IMR-90 (cell line): Measurements from ENCODE around the gene KCNK5. TPM values are rescaled to one million over a fixed set of nuclear protein-coding genes. Genes with fewer than 3 reads are reported as not detected.

Source experiments
- ATAC-seq: fragments of 200-7000 bp; cut with Tn5 transposase; 2 replicates; pipeline ENCODE4 v1.9.1; 2020; ENCODE audit warnings: low read depth, mild to moderate bottlenecking, moderate library complexity
- BruUV-seq: library from RNA; stranded (reverse); fragments of 400-500 nt; replicated peaks from 2 replicates; lab custom pipeline; 2021; lab: Mats Ljungman, UMichigan
- CTCF ChIA-PET: fragments of 300-600 bp; formaldehyde crosslinking; extraction: SDS; loops from one replicate; lab custom pipeline; 2021; ENCODE audit warnings: antibody characterized with exemption; lab: Yijun Ruan, JAX
- POLR2A ChIA-PET: fragments of 300-600 bp; sonication (Branson Sonifier 250); formaldehyde crosslinking; loops from one replicate; lab custom pipeline; 2022; ENCODE audit warnings: antibody characterized with exemption; ENCODE audit not compliant: unreplicated experiment; lab: Charles Lee
- DNase-seq: peaks from one replicate; pipeline ENCODE4 v3.0.0; 2013
- H2AFZ ChIP-seq: replicated peaks from 2 replicates; pipeline ENCODE3; 2013; ENCODE audit warnings: low read length, mild to moderate bottlenecking; ENCODE audit not compliant: poor library complexity
- H2AK5ac ChIP-seq: 2 replicates; pipeline ENCODE4 v1.6.1; 2013; ENCODE audit warnings: low read depth, low read length, inconsistent platforms
- H2AK9ac ChIP-seq: replicated peaks from 2 replicates; pipeline ENCODE3; 2013; ENCODE audit warnings: mild to moderate bottlenecking, low read depth, low read length, moderate library complexity; ENCODE audit not compliant: poor library complexity
- H2BK120ac ChIP-seq: 2 replicates; pipeline ENCODE4 v1.6.1; 2013; ENCODE audit warnings: low read depth, low read length, inconsistent platforms
- H2BK15ac ChIP-seq: 3 replicates; pipeline ENCODE4 v1.6.1; 2013; ENCODE audit warnings: low read depth, low read length, inconsistent platforms
- H2BK20ac ChIP-seq: 2 replicates; pipeline ENCODE4 v1.6.1; 2013; ENCODE audit warnings: low read depth, mild to moderate bottlenecking, inconsistent platforms, low read length, moderate library complexity
- H2BK5ac ChIP-seq: 2 replicates; pipeline ENCODE4 v1.6.1; 2013; ENCODE audit warnings: mild to moderate bottlenecking, low read depth, low read length, inconsistent platforms; ENCODE audit not compliant: poor library complexity, severe bottlenecking
- H3K14ac ChIP-seq: replicated peaks from 2 replicates; pipeline ENCODE4 v1.6.1; 2013; ENCODE audit warnings: low read depth, low read length, inconsistent platforms
- H3K18ac ChIP-seq: 2 replicates; pipeline ENCODE4 v1.6.1; 2013; ENCODE audit warnings: low read depth, low read length, control low read depth
- H3K23ac ChIP-seq: 2 replicates; pipeline ENCODE4 v1.6.1; 2013; ENCODE audit warnings: low read depth, low read length, inconsistent platforms
- H3K27ac ChIP-seq: 2 replicates; pipeline ENCODE4 v1.5.1; 2013; ENCODE audit warnings: mild to moderate bottlenecking, control low read depth, low read length; ENCODE audit not compliant: insufficient read depth
- H3K27me3 ChIP-seq: 2 replicates; pipeline ENCODE4 v1.6.1; 2013; ENCODE audit warnings: low read length; ENCODE audit not compliant: control insufficient read depth, insufficient read depth
- H3K36me3 ChIP-seq: 2 replicates; pipeline ENCODE4 v1.6.1; 2013; ENCODE audit warnings: low read length, mixed read lengths; ENCODE audit not compliant: control insufficient read depth, insufficient read depth
- H3K4ac ChIP-seq: 2 replicates; pipeline ENCODE4 v1.6.1; 2013; ENCODE audit warnings: low read depth, low read length, inconsistent platforms
- H3K4me1 ChIP-seq: 2 replicates; pipeline ENCODE4 v1.6.1; 2013; ENCODE audit warnings: low read length, mixed read lengths; ENCODE audit not compliant: control insufficient read depth, insufficient read depth
- H3K4me2 ChIP-seq: 2 replicates; pipeline ENCODE4 v1.6.1; 2013; ENCODE audit warnings: low read depth, mild to moderate bottlenecking, control low read depth, low read length, moderate library complexity
- H3K4me3 ChIP-seq: 2 replicates; pipeline ENCODE4 v1.5.1; 2013; ENCODE audit warnings: low read depth, mild to moderate bottlenecking, control low read depth, low read length, moderate library complexity; ENCODE audit not compliant: insufficient read depth
- H3K56ac ChIP-seq: 2 replicates; pipeline ENCODE4 v1.6.1; 2013; ENCODE audit warnings: low read length, inconsistent platforms; ENCODE audit not compliant: insufficient read depth; ENCODE audit errors: extremely low read depth
- H3K79me1 ChIP-seq, 2 experiments: 2 replicates each; pipeline ENCODE4 v1.6.1; 2013; ENCODE audit warnings: low read length in 2 of 2, inconsistent platforms in 1 of 2, low read depth in 1 of 2
- H3K9ac ChIP-seq: 2 replicates; pipeline ENCODE4 v1.6.1; 2013; ENCODE audit warnings: low read depth, low read length, control low read depth
- H3K9me1 ChIP-seq: 2 replicates; pipeline ENCODE4 v1.6.1; 2013; ENCODE audit warnings: low read length, inconsistent platforms; ENCODE audit not compliant: insufficient read depth
- H3K9me3 ChIP-seq: 2 replicates; pipeline ENCODE4 v1.6.1; 2013; ENCODE audit warnings: low read length; ENCODE audit not compliant: control insufficient read depth, insufficient read depth
- H4K20me1 ChIP-seq: 2 replicates; pipeline ENCODE4 v1.6.1; 2013; ENCODE audit warnings: low read length, inconsistent platforms; ENCODE audit not compliant: insufficient read depth
- H4K5ac ChIP-seq: 2 replicates; pipeline ENCODE4 v1.6.1; 2013; ENCODE audit warnings: mild to moderate bottlenecking, low read depth, low read length, control low read depth
- H4K8ac ChIP-seq, 2 experiments: 2 replicates each; pipeline ENCODE4 v1.6.1; 2013; ENCODE audit warnings: low read depth in 2 of 2, low read length in 2 of 2, control low read depth in 1 of 2, inconsistent platforms in 1 of 2
- H4K91ac ChIP-seq: 2 replicates; pipeline ENCODE4 v1.6.1; 2013; ENCODE audit warnings: low read depth, low read length, inconsistent platforms; ENCODE audit not compliant: insufficient read depth
- BHLHE40 ChIP-seq: fragments of 150-350 bp; IDR thresholded peaks from 2 replicates; pipeline ENCODE4 v1.6.1; 2016; ENCODE audit warnings: mild to moderate bottlenecking, low read depth, low read length
- CEBPB ChIP-seq: IDR thresholded peaks from 2 replicates; pipeline ENCODE4 v1.6.1; 2012; ENCODE audit warnings: low read depth, low read length, improper control_type of control experiment
- ELK1 ChIP-seq: fragments of 150-350 bp; IDR thresholded peaks from 2 replicates; pipeline ENCODE4 v1.6.1; 2016; ENCODE audit warnings: low read depth, mild to moderate bottlenecking, low read length, moderate library complexity, borderline replicate concordance
- FOS ChIP-seq: fragments of 150-350 bp; IDR thresholded peaks from 2 replicates; pipeline ENCODE4 v1.6.1; 2016; ENCODE audit warnings: low read depth, low read length
- MAZ ChIP-seq: IDR thresholded peaks from 2 replicates; pipeline ENCODE4 v1.6.1; 2012; ENCODE audit warnings: low read depth, mild to moderate bottlenecking, low read length, improper control_type of control experiment, moderate library complexity, borderline replicate concordance
- MXI1 ChIP-seq: IDR thresholded peaks from 2 replicates; pipeline ENCODE4 v1.6.1; 2012; ENCODE audit warnings: low read depth, mild to moderate bottlenecking, low read length, moderate library complexity, borderline replicate concordance
- NFE2L2 ChIP-seq: fragments of 150-350 bp; IDR thresholded peaks from 2 replicates; pipeline ENCODE4 v1.6.1; 2016; ENCODE audit warnings: low read depth, mild to moderate bottlenecking, low read length
- POLR2A ChIP-seq: IDR thresholded peaks from 2 replicates; pipeline ENCODE4 v1.6.1; 2012; ENCODE audit warnings: mild to moderate bottlenecking, low read depth, low read length
- RCOR1 ChIP-seq: IDR thresholded peaks from 2 replicates; pipeline ENCODE4 v1.6.1; 2012; ENCODE audit warnings: mild to moderate bottlenecking, low read length, improper control_type of control experiment; ENCODE audit not compliant: insufficient replicate concordance
- SMC3 ChIP-seq: fragments of 150-350 bp; IDR thresholded peaks from 2 replicates; pipeline ENCODE4 v1.6.1; 2016; ENCODE audit warnings: low read depth, mild to moderate bottlenecking, antibody characterized with exemption, low read length, moderate library complexity
- USF2 ChIP-seq: fragments of 150-350 bp; IDR thresholded peaks from 2 replicates; pipeline ENCODE4 v1.6.1; 2017; ENCODE audit warnings: mild to moderate bottlenecking, antibody characterized with exemption, low read length, low read depth
- WGBS, 2 experiments: methylation state at CpG; one replicate each; pipeline versions ENCODE4 v1.1.5 to v1.1.7; 2013; ENCODE audit warnings: missing lambda C conversion rate in 2 of 2; ENCODE audit not compliant: insufficient read length in 1 of 2; ENCODE audit errors: extremely low coverage in 2 of 2; 5-methylcytosine and 5-hydroxymethylcytosine counted together
- dilution Hi-C: fragments of 300-500 bp; cut with HindIII; formaldehyde crosslinking; loops from one replicate; pipeline ENCODE4 v1.14.3; 2018; ENCODE audit warnings: low sequenced_read_pairs; ENCODE audit not compliant: unreplicated experiment
- in situ Hi-C: fragments of 300-500 bp; cut with MboI; formaldehyde crosslinking; loops from 3 replicates; pipeline ENCODE4 v1.14.3; 2019; ENCODE audit warnings: low sequenced_read_pairs, inconsistent platforms, mixed read lengths
- intact Hi-C: fragments of 100-400 bp; cut with micrococcal nuclease; formaldehyde crosslinking; loops from 2 replicates; pipeline ENCODE4 v1.10.0; 2022
- polyA plus RNA-seq, 3 experiments: library from polyadenylated mRNA; depleted of rRNA; stranded (reverse); fragments of >200 nt; gene quantifications; 2 replicates each; pipeline ENCODE4 v1.2.3, GENCODE V29; 2012; ENCODE audit warnings: low replicate concordance in 1 of 3
- total RNA-seq: library from RNA; depleted of rRNA; stranded (reverse); fragments of >200 nt; gene quantifications from 2 replicates; pipeline ENCODE4 v1.2.3, GENCODE V29; 2012

KCNK5 gene
- total and polyA plus RNA-seq, 2 of the 4 experiments (the other 2 are of a cell fraction) = not detected

GRCh38 chr6:39196673-39197091 is 32.6 kb downstream of the KCNK5 start:
- no CpG with 5 or more reads among the region's 3 CpGs for WGBS, 2 experiments
- Histone ChIP-seq H4K91ac (no peak overlapping the region), H2AK5ac (no peak overlapping the region), H3K4me2 (no peak overlapping the region), H3K23ac (no peak overlapping the region), H4K8ac (no peak overlapping the region), H3K27me3 (no peaks in the 10 kb centered on the region), H3K4me1 (no peaks in the 10 kb centered on the region), H2BK5ac (no peak overlapping the region), H3K56ac (no peak overlapping the region), H2AFZ (no peak overlapping the region), H2BK15ac (no peak overlapping the region), H4K20me1 (no peaks in the 10 kb centered on the region), H3K14ac (no peak overlapping the region), H2BK20ac (no peak overlapping the region), H3K4me3 (no peak overlapping the region), H2BK120ac (no peak overlapping the region), H3K9me1 (no peaks in the 10 kb centered on the region), H3K4ac (no peak overlapping the region), H3K79me1 (no peaks in the 10 kb centered on the region), H3K18ac (no peak overlapping the region), H3K9me3 (no peaks in the 10 kb centered on the region), H4K5ac (no peak overlapping the region), H3K36me3 (no peaks in the 10 kb centered on the region), H2AK9ac (no peak overlapping the region), H3K27ac (no peak overlapping the region), H3K9ac (no peak overlapping the region)
- intact Hi-C loops = no loop called here
- ATAC-seq (no peak), DNase-seq (no peak)
- TF ChIP-seq ELK1 (no peak), BHLHE40 (no peak), SMC3 (no peak), NFE2L2 (no peak), CEBPB (no peak), USF2 (no peak), RCOR1 (no peak), MXI1 (no peak), POLR2A (no peak), MAZ (no peak), FOS (no peak)
- ChIA-PET CTCF (no interaction called here), POLR2A (no interaction called here)
- dilution Hi-C loops = no loop called here
- in situ Hi-C loops = no loop called here
- no TSS peak for BruUV-seq
